Measurements from ENCODE around the gene PHF21B.

Gene PHF21B

GRCh38 chr22:44891791-44892190, 118.0 kb downstream of the PHF21B start:
- H3K4me3 ChIP-seq (ENCODE audit: low read depth, low read length), result no peak overlapping the region
- TF ChIP-seq CTCF (IDR thresholded peaks at IDR 0.05; ENCODE audit: low read depth, low read length), result no peak
- in situ Hi-C loops (cut with HindIII; ENCODE audit: low sequenced_read_pairs), result no loop called here
- DNase-seq (ENCODE audit: low read depth, low spot score), result no peak

GRCh38 chr22:44891293-44891747, 118.5 kb downstream of the PHF21B start:
- in situ Hi-C loops (cut with HindIII; ENCODE audit: low sequenced_read_pairs), result no loop called here
- H3K4me3 ChIP-seq (ENCODE audit: low read depth, low read length), result no peak overlapping the region
- TF ChIP-seq CTCF (IDR thresholded peaks at IDR 0.05; ENCODE audit: low read depth, low read length), result no peak
- no peak for DNase-seq (ENCODE audit: low read depth, low spot score)

GRCh38 chr22:44890416-44891292, 119.2 kb downstream of the PHF21B start:
- H3K4me3 ChIP-seq (ENCODE audit: low read depth, low read length), result no peak overlapping the region
- in situ Hi-C loops (cut with HindIII; ENCODE audit: low sequenced_read_pairs), result no loop called here
- no peak for TF ChIP-seq CTCF (IDR thresholded peaks at IDR 0.05; ENCODE audit: low read depth, low read length)
- no peak for DNase-seq (ENCODE audit: low read depth, low spot score)

- in situ Hi-C loops (cut with HindIII; ENCODE audit: low sequenced_read_pairs), result no loop called here
- DNase-seq (ENCODE audit: low read depth, low spot score), result no peak
- TF ChIP-seq CTCF (IDR thresholded peaks at IDR 0.05; ENCODE audit: low read depth, low read length), result no peak
- no peak overlapping the region for H3K4me3 ChIP-seq (ENCODE audit: low read depth, low read length)
Observed at GRCh38 chr22:44889255-44889878, 120.4 kb downstream of the PHF21B start.

DNA sequence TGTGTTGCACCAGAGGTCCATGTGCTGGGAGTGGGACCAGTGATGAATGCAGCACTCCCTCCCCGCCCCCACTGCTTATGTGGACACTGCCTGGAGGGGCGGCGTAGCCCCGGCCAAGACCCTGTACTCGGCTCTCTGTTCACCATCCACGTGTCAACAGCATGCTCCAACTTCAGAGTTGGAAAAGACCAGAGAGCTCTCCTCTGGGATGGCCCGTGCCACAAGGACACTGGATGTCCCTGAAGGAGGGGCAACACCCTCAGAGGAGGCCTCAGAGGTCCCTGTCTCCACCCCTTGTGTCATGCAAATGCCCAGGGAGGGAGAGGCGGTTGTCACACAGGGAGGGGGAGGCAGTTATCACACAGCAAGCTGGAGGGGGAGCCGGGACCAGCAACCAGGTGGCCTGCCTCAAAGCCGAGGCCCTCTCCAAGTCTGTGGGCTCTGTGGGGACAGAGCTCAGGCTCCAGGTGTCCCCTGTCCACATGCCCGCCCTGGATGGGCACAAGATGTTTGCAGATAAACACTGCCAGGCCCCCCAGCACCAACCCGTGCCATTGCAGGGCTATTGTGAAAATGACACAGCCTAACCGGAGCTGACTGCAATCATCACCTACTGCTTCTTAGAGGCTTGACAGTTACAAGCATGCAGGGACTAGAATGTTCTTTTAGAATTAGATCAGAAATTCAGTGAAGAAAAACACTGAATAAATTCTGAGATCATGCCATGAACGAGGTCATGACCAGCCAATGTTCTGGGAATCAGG, 121.1 kb downstream of the PHF21B start:
- in situ Hi-C loops (cut with HindIII; ENCODE audit: low sequenced_read_pairs), result no loop called here
- no peak overlapping the region for H3K4me3 ChIP-seq (ENCODE audit: low read depth, low read length)
- no peak for DNase-seq (ENCODE audit: low read depth, low spot score)
- no peak for TF ChIP-seq CTCF (IDR thresholded peaks at IDR 0.05; ENCODE audit: low read depth, low read length)

DNA sequence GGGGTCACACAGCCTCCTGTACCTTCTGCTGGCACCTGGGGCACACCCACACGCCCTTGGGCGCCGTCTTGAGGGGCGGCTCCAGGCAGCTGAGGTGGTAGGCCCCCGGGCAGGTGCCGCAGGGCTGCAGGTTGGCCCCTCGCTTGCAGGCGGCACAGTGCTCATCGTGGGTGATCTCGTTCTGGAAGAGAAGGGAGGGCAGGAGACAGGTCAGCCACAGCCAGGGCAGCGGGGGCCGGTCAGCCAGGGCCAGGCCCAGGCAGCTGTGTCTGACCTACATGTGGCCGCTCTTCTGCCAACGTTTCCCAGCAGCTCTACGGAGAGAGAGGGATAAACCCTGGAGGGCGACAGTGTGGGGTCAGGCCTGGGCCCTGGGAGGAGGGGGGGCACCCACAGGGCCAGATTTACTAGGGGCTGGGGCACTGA, 121.9 kb downstream of the PHF21B start:
- no peak for TF ChIP-seq CTCF (IDR thresholded peaks at IDR 0.05; ENCODE audit: low read depth, low read length)
- DNase-seq (ENCODE audit: low read depth, low spot score), result no peak
- no peak overlapping the region for H3K4me3 ChIP-seq (ENCODE audit: low read depth, low read length)
- in situ Hi-C loops (cut with HindIII; ENCODE audit: low sequenced_read_pairs), result no loop called here

All from astrocyte of the spinal cord (primary cell).